Neural progenitor cell (in vitro differentiated cells): ENCODE data around the gene PILRB.
"Not testable (repeated sequence)": the region's sequence is repeated elsewhere in the genome, so short reads cannot be mapped to it uniquely, and the experiment has no call there.

ENCODE experiments used
- EZH2 ChIP-seq: fragments of 200-600 bp; sonication (generic); IDR thresholded peaks from 2 replicates; pipeline ENCODE4 v1.6.1; 2017; ENCODE audit warnings: antibody characterized with exemption, mild to moderate bottlenecking, moderate library complexity
- TF ChIP-seq, protein P1 (sequence below): fragments of 200-600 bp; sonication (generic); IDR thresholded peaks from 2 replicates; pipeline ENCODE4 v1.5.1; 2017; ENCODE audit warnings: antibody characterized with exemption, mild to moderate bottlenecking

DNA sequence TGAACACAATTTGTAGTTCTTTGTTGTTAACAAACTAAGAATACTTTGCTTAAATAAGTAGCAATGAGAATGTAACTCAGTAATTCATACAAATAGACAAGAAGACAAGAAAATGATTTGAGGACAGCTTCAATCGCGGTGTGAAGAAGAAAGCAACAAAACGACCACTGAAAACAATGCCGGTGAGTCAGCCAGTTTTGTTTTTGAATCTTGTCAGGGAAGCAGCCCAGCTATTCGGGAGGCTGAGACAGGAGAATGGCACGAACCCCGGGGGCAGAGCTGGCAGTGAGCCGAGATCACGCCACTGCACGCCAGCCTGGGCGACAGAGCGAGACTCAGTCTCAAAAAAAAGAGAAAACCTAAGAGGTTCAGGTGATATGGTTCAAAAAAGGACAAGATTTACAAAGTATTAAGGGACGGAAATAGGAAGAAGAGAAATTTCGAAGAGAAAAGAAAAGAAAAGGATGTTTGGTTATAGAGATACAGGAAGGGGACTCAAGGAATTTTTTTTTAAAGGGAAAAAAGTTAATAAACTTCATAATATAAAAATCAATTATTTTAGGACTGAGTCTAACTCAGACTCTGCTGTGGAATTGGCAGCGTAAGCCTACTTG is 19.7 kb upstream of the PILRB start:
- TF ChIP-seq, protein P1, sequence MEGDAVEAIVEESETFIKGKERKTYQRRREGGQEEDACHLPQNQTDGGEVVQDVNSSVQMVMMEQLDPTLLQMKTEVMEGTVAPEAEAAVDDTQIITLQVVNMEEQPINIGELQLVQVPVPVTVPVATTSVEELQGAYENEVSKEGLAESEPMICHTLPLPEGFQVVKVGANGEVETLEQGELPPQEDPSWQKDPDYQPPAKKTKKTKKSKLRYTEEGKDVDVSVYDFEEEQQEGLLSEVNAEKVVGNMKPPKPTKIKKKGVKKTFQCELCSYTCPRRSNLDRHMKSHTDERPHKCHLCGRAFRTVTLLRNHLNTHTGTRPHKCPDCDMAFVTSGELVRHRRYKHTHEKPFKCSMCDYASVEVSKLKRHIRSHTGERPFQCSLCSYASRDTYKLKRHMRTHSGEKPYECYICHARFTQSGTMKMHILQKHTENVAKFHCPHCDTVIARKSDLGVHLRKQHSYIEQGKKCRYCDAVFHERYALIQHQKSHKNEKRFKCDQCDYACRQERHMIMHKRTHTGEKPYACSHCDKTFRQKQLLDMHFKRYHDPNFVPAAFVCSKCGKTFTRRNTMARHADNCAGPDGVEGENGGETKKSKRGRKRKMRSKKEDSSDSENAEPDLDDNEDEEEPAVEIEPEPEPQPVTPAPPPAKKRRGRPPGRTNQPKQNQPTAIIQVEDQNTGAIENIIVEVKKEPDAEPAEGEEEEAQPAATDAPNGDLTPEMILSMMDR: not testable (repeated sequence)
- not testable (repeated sequence) for TF ChIP-seq EZH2
